ENCODE measurements around the gene CRADD.

DNA sequence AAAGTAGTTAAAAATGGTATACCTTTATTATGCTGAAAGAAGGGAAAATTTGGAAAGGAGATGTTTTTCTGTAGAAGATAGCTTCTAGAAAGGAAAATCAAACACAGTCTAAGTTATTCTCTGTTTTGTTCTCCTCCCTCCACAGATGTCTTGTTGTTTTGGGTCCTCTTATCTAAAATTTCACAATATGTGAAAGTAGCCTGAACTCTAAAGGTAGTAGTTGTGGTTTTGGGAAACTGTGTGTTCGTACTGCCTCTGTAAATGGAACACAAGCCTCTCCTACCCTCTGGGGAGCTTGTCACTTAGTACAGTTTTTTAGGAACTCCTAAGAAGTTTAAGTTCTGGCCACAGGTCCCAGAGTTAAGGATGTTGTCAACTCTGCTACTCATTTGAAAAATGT is 112.6 kb downstream of the CRADD start:
- TF ChIP-seq, protein P1, sequence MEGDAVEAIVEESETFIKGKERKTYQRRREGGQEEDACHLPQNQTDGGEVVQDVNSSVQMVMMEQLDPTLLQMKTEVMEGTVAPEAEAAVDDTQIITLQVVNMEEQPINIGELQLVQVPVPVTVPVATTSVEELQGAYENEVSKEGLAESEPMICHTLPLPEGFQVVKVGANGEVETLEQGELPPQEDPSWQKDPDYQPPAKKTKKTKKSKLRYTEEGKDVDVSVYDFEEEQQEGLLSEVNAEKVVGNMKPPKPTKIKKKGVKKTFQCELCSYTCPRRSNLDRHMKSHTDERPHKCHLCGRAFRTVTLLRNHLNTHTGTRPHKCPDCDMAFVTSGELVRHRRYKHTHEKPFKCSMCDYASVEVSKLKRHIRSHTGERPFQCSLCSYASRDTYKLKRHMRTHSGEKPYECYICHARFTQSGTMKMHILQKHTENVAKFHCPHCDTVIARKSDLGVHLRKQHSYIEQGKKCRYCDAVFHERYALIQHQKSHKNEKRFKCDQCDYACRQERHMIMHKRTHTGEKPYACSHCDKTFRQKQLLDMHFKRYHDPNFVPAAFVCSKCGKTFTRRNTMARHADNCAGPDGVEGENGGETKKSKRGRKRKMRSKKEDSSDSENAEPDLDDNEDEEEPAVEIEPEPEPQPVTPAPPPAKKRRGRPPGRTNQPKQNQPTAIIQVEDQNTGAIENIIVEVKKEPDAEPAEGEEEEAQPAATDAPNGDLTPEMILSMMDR (IDR thresholded peaks at IDR 0.05) = no peak
- TF ChIP-seq EZH2 (IDR thresholded peaks at IDR 0.05; ENCODE audit: borderline replicate concordance, insufficient read depth, low read depth, low read length, poor library complexity, severe bottlenecking) = no peak
